Astrocyte (in vitro differentiated cells and primary cell): ENCODE measurements around the gene HRH2. TPM values are rescaled to one million over a fixed set of nuclear protein-coding genes. Genes with fewer than 3 reads are reported as not detected.

ENCODE experiments used
- DNase-seq: peaks from one replicate; pipeline ENCODE4 v3.0.0-alpha.2; 2010; ENCODE audit warnings: low read depth
- FAIRE-seq: peaks from 2 replicates; lab custom pipeline; 2011; peaks lifted over from hg19 to GRCh38; lab: Jason Lieb, UNC
- H2AFZ ChIP-seq: 2 replicates; pipeline ENCODE4 v1.6.0; 2012; ENCODE audit warnings: low read depth, low read length, inconsistent platforms
- H3K27ac ChIP-seq: 2 replicates; pipeline ENCODE4 v1.5.1; 2011; ENCODE audit warnings: low read depth, low read length, inconsistent platforms
- H3K27me3 ChIP-seq: 2 replicates; pipeline ENCODE4 v1.6.0; 2011; ENCODE audit warnings: low read length, inconsistent platforms; ENCODE audit not compliant: insufficient read depth
- H3K36me3 ChIP-seq: 2 replicates; pipeline ENCODE4 v1.5.1; 2011; ENCODE audit warnings: low read length, inconsistent platforms; ENCODE audit not compliant: insufficient read depth
- H3K4me1 ChIP-seq: 2 replicates; pipeline ENCODE4 v1.5.1; 2011; ENCODE audit warnings: low read length, inconsistent platforms; ENCODE audit not compliant: insufficient read depth
- H3K4me2 ChIP-seq: 2 replicates; pipeline ENCODE4 v1.6.0; 2012; ENCODE audit warnings: low read length, inconsistent platforms
- H3K4me3 ChIP-seq: 2 replicates; pipeline ENCODE4 v1.5.1; 2011; ENCODE audit warnings: low read depth, mild to moderate bottlenecking, low read length, inconsistent platforms; ENCODE audit not compliant: insufficient read depth
- H3K79me2 ChIP-seq: 2 replicates; pipeline ENCODE4 v1.6.0; 2012; ENCODE audit warnings: mild to moderate bottlenecking, low read length, inconsistent platforms; ENCODE audit not compliant: insufficient read depth
- H3K9ac ChIP-seq: 2 replicates; pipeline ENCODE4 v1.6.0; 2012; ENCODE audit warnings: mild to moderate bottlenecking, low read length, inconsistent platforms
- H3K9me3 ChIP-seq: 2 replicates; pipeline ENCODE4 v1.5.1; 2012; ENCODE audit warnings: low read depth, mild to moderate bottlenecking, low read length, inconsistent platforms; ENCODE audit not compliant: insufficient read depth
- H4K20me1 ChIP-seq: 2 replicates; pipeline ENCODE4 v1.6.0; 2012; ENCODE audit warnings: low read length, inconsistent platforms; ENCODE audit not compliant: insufficient read depth
- H3K27ac Mint-ChIP-seq: one replicate; pipeline ENCODE4 v1.8.0; 2021; ENCODE audit warnings: mild to moderate bottlenecking, mixed read lengths; ENCODE audit not compliant: unreplicated experiment
- H3K27me3 Mint-ChIP-seq: one replicate; pipeline ENCODE4 v1.8.0; 2021; ENCODE audit warnings: low read depth, mixed read lengths; ENCODE audit not compliant: unreplicated experiment
- H3K36me3 Mint-ChIP-seq: one replicate; pipeline ENCODE4 v1.8.0; 2021; ENCODE audit warnings: low read depth, mixed read lengths; ENCODE audit not compliant: unreplicated experiment
- H3K4me1 Mint-ChIP-seq: one replicate; pipeline ENCODE4 v1.8.0; 2021; ENCODE audit warnings: low read depth, mixed read lengths; ENCODE audit not compliant: unreplicated experiment
- H3K4me3 Mint-ChIP-seq: one replicate; pipeline ENCODE4 v1.8.0; 2021; ENCODE audit warnings: mild to moderate bottlenecking, moderate library complexity, mixed read lengths; ENCODE audit not compliant: unreplicated experiment
- H3K9me3 Mint-ChIP-seq: one replicate; pipeline ENCODE4 v1.8.0; 2021; ENCODE audit warnings: mild to moderate bottlenecking, mixed read lengths; ENCODE audit not compliant: unreplicated experiment
- EZH2 ChIP-seq: IDR thresholded peaks from 2 replicates; pipeline ENCODE4 v1.6.1; 2012; ENCODE audit warnings: mild to moderate bottlenecking, low read length, inconsistent platforms; ENCODE audit not compliant: insufficient read depth
- total RNA-seq: library from RNA; stranded (reverse); gene quantifications from 2 replicates; pipeline ENCODE4 v1.2.1, GENCODE V29; 2021
- TF ChIP-seq, protein P1 (sequence below): IDR thresholded peaks from 2 replicates; pipeline ENCODE4 v1.5.1; 2011; ENCODE audit warnings: low read depth, mild to moderate bottlenecking, inconsistent platforms, low read length, moderate library complexity; ENCODE audit not compliant: insufficient read depth

HRH2 gene
- total RNA-seq, 1 donor from 2014 or later, result 1.9 TPM

DNA sequence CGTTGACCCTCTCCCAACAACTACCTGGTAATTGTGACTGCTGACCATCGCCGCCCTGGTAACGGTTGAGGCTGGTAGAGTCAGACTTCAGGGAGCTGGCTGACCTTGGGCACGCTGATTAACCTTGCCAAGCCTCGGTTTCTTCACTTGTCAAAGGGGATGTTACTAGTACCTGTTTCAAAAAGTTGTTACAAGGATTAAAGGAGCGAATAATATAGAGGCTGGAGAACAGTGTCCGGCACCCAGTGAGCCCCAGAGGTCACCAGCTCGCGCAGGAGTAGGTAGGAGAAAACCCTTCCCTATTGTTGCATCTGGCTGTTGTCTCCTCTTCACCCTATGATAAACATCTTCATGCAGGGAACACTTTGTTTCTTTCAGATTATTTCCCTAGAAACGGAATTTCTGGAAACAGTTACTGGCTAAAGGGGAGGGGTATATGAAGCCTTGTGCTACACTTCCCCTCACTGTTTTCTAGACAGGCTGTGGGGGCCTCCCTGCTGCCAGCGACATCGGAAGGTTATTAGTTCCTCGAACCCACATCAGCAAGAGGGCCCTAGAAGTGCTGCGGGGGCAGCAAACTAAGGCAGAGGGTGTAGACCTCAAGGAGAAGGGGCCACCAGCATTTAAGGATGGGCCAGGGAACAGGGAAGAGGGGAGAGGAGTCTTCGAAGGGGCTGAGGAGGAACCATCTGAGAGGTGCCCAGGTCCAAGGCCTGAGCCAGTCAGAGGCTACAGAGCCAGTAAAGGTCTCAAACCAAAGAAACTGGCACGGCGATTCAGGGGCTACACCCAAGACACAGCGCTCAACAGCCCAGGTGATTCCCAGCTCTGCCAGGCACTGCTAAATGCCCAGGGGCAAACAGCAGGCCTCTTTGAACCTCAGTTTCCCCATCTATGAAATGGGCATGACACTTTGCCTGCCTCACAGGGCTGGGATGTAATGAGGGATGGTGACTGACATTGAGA lies 37.6 kb downstream of the HRH2 start:
- TF ChIP-seq, protein P1, sequence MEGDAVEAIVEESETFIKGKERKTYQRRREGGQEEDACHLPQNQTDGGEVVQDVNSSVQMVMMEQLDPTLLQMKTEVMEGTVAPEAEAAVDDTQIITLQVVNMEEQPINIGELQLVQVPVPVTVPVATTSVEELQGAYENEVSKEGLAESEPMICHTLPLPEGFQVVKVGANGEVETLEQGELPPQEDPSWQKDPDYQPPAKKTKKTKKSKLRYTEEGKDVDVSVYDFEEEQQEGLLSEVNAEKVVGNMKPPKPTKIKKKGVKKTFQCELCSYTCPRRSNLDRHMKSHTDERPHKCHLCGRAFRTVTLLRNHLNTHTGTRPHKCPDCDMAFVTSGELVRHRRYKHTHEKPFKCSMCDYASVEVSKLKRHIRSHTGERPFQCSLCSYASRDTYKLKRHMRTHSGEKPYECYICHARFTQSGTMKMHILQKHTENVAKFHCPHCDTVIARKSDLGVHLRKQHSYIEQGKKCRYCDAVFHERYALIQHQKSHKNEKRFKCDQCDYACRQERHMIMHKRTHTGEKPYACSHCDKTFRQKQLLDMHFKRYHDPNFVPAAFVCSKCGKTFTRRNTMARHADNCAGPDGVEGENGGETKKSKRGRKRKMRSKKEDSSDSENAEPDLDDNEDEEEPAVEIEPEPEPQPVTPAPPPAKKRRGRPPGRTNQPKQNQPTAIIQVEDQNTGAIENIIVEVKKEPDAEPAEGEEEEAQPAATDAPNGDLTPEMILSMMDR, result no peak
- no peak for TF ChIP-seq EZH2

DNA sequence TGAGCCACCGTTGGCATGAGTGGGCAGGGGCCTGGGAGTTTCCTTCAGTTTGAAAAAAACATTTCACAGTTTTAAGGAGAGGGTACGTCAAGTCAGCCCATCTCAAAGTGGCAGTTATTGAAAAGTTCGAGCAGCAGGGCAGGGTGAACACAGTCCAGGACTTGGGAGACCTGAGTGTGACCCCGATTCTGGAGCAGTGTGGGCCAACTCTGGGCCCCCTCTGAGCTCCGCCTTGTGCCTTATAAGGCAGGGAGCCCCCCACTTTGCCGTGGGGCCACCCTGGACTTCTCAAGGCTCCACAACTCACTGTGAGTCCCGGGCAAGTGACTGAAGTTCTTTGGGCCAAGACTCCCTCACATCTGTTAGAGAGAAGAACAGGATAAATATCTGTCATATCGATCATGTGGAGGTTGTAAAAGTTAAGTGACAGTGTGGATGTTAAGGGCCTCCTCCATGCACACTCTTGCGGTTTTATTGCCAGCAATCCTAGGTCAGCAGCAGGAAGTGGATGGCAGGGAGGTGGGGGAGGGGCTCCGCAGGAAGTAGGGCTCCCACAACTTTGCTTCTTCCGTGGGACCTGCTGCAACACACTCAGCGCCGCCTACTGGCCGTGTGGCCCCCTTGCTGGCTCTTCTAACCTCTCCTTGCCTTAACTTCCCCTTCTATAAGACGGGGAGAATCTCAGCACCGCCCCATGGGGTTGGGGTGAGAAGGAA lies 38.4 kb downstream of the HRH2 start:
- H3K4me1 ChIP-seq, result no peaks in the 10 kb centered on the region
- H3K27me3 ChIP-seq, result no peaks in the 10 kb centered on the region
- H3K36me3 ChIP-seq, result no peaks in the 10 kb centered on the region
- no peak overlapping the region for H3K27ac ChIP-seq
- H3K9ac ChIP-seq, result no peak overlapping the region
- Mint-ChIP-seq H3K4me1 (no peaks in the 10 kb centered on the region), H3K27me3 (peaks cover 21% of the 10 kb centered on the region), H3K36me3 (no peaks in the 10 kb centered on the region), H3K4me3 (no peak overlapping the region), H3K27ac (no peak overlapping the region), H3K9me3 (no peaks in the 10 kb centered on the region)
- TF ChIP-seq, protein P1, result peak; percentile 20
- no peak for TF ChIP-seq EZH2
- H4K20me1 ChIP-seq, result no peaks in the 10 kb centered on the region
- no peak for DNase-seq
- H3K4me2 ChIP-seq, result no peak overlapping the region
- H2AFZ ChIP-seq, result no peak overlapping the region
- no peak for FAIRE-seq
- H3K4me3 ChIP-seq, result no peak overlapping the region
- H3K9me3 ChIP-seq, result no peaks in the 10 kb centered on the region
- no peaks in the 10 kb centered on the region for H3K79me2 ChIP-seq

More for the DNA sequence above, 37.6 kb downstream of the HRH2 start:
- H3K4me1 ChIP-seq, result no peaks in the 10 kb centered on the region
- no peak overlapping the region for H3K9ac ChIP-seq
- H3K4me3 Mint-ChIP-seq, result no peak overlapping the region
- H2AFZ ChIP-seq, result no peak overlapping the region
- H3K9me3 ChIP-seq, result no peaks in the 10 kb centered on the region
- no peak overlapping the region for H3K4me3 ChIP-seq
- DNase-seq (no peak), FAIRE-seq (no peak)
- no peak overlapping the region for H3K27ac ChIP-seq
- no peaks in the 10 kb centered on the region for H3K36me3 ChIP-seq
- H3K27me3 Mint-ChIP-seq, result peaks cover 25% of the 10 kb centered on the region
- H3K27ac Mint-ChIP-seq, result no peak overlapping the region
- H3K36me3 Mint-ChIP-seq, result no peaks in the 10 kb centered on the region
- H3K79me2 ChIP-seq, result no peaks in the 10 kb centered on the region
- no peaks in the 10 kb centered on the region for H3K27me3 ChIP-seq
- H3K9me3 Mint-ChIP-seq, result no peaks in the 10 kb centered on the region
- H3K4me2 ChIP-seq, result no peak overlapping the region
- no peaks in the 10 kb centered on the region for H3K4me1 Mint-ChIP-seq
- no peaks in the 10 kb centered on the region for H4K20me1 ChIP-seq
